Measurements from ENCODE around the gene AGFG2.

Gene AGFG2

DNA sequence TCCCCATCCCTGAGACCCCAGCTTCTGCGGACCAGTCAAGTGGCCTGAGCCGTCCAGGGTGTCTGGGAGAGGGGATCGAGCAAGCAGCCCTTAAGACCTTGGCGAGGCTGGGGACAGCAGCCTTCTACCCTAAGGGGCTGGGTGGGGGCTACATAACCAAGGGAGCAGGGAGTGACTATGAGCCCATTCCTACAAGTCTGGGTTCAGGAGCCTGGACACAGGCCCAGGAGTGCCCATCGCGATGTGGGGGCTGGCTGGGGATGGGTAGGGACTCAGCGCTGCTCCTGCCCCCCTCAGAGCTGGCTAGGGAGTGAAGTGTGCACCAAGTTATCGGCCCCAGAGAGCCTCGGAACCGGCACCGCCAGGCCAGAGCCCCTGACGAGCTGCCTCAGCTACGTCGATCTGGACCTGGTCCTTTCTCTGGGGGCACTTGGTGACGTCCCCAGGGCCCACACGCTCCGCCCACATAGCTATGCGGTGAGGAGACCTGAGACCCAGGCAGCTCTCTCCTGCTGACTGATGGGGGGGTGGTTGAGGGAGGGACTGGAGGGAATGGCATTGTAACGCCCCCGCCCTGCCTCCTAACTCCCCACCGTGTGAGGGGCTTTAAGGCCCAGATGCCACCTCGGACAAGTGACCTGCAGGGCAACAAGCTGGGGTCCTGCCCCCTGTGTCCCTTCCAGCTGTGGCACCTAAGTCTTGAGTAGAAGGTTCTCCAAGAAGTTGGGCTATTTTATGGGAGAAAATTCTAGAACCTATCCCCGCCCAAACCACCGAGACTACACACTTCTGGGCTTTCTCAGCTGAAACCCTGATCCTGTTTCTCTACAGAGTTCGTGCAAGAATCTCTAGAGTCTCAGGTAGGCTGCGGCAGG is 32.2 kb downstream of the AGFG2 start:
- peaks cover 3% of the 10 kb centered on the region for H3K27me3 ChIP-seq (ENCODE audit: insufficient read depth, poor library complexity, severe bottlenecking)
- TF ChIP-seq, protein P1, sequence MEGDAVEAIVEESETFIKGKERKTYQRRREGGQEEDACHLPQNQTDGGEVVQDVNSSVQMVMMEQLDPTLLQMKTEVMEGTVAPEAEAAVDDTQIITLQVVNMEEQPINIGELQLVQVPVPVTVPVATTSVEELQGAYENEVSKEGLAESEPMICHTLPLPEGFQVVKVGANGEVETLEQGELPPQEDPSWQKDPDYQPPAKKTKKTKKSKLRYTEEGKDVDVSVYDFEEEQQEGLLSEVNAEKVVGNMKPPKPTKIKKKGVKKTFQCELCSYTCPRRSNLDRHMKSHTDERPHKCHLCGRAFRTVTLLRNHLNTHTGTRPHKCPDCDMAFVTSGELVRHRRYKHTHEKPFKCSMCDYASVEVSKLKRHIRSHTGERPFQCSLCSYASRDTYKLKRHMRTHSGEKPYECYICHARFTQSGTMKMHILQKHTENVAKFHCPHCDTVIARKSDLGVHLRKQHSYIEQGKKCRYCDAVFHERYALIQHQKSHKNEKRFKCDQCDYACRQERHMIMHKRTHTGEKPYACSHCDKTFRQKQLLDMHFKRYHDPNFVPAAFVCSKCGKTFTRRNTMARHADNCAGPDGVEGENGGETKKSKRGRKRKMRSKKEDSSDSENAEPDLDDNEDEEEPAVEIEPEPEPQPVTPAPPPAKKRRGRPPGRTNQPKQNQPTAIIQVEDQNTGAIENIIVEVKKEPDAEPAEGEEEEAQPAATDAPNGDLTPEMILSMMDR (IDR thresholded peaks at IDR 0.05; ENCODE audit: insufficient read depth, low read length): no peak
- TF ChIP-seq POLR2AphosphoS5 (IDR thresholded peaks at IDR 0.05; ENCODE audit: low read depth) (no peak), GABPA (IDR thresholded peaks at IDR 0.05; ENCODE audit: low read depth) (no peak), SPI1 (IDR thresholded peaks at IDR 0.05; ENCODE audit: borderline replicate concordance, low read depth) (no peak)
- TF ChIP-seq, protein P2, sequence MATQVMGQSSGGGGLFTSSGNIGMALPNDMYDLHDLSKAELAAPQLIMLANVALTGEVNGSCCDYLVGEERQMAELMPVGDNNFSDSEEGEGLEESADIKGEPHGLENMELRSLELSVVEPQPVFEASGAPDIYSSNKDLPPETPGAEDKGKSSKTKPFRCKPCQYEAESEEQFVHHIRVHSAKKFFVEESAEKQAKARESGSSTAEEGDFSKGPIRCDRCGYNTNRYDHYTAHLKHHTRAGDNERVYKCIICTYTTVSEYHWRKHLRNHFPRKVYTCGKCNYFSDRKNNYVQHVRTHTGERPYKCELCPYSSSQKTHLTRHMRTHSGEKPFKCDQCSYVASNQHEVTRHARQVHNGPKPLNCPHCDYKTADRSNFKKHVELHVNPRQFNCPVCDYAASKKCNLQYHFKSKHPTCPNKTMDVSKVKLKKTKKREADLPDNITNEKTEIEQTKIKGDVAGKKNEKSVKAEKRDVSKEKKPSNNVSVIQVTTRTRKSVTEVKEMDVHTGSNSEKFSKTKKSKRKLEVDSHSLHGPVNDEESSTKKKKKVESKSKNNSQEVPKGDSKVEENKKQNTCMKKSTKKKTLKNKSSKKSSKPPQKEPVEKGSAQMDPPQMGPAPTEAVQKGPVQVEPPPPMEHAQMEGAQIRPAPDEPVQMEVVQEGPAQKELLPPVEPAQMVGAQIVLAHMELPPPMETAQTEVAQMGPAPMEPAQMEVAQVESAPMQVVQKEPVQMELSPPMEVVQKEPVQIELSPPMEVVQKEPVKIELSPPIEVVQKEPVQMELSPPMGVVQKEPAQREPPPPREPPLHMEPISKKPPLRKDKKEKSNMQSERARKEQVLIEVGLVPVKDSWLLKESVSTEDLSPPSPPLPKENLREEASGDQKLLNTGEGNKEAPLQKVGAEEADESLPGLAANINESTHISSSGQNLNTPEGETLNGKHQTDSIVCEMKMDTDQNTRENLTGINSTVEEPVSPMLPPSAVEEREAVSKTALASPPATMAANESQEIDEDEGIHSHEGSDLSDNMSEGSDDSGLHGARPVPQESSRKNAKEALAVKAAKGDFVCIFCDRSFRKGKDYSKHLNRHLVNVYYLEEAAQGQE (IDR thresholded peaks at IDR 0.05; ENCODE audit: insufficient replicate concordance, low read depth): no peak
- DNase-seq (ENCODE audit: low read depth in 1 of 2, low spot score in 1 of 2): no peak
- no peak overlapping the region for H3K27ac ChIP-seq (replicated peaks)
- no peak overlapping the region for H3K4me3 ChIP-seq (replicated peaks; ENCODE audit: insufficient read depth, low read length)

DNA sequence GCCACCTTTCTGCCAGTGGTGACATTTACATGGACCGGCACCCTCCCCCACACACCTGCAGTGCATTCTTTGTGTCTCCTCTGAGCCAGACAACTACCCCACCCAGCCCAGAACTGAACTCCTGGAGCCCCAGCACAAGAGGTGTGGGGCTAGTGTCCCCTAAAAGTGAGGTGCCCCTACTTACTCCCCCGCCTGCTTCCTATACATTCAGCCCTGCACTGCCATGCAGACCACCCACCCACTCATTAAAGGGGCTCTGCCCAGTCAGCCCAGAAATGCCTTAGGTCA is 32.8 kb downstream of the AGFG2 start:
- no peak for DNase-seq (ENCODE audit: low read depth in 1 of 2, low spot score in 1 of 2)
- Histone ChIP-seq H3K27me3 (ENCODE audit: insufficient read depth, poor library complexity, severe bottlenecking) (peaks cover 3% of the 10 kb centered on the region), H3K4me3 (replicated peaks; ENCODE audit: insufficient read depth, low read length) (no peak overlapping the region), H3K27ac (replicated peaks) (no peak overlapping the region)
- TF ChIP-seq, protein P1 (IDR thresholded peaks at IDR 0.05; ENCODE audit: insufficient read depth, low read length): no peak

DNA sequence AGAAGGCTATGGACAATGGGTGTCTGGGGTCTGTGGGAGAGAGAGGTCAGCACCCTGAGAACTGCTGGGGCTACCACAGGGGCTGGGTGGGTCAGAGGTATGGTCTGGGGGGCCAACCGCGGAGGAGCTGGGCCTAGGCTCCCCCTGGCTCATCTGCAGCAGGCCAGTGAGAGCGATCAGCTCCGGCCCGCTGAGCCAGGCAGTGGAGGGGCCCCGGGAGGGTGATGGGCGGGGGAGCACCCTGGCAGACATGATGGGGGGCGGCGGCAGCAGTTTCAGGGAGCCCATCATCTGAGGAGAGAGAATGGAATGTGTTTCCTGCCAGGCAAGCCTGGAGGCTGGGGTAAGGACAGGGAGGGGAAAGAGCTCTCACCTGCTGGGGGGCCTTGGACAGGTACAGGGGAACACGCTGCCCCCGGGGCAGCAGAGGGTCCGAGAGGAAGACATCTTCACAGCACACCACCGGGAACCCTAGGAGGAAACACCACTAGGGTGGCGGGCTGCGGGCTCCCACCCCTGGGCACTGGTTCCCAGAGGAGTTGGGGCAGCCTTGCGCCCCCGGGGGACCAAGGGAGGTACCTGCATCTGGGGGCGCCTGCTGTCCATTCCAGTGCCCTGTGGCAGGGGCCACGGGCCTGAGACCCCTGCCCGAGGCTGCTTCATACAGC is 33.4 kb downstream of the AGFG2 start:
- no peak for DNase-seq (ENCODE audit: low read depth in 1 of 2, low spot score in 1 of 2)
- peaks cover 3% of the 10 kb centered on the region for H3K27me3 ChIP-seq (ENCODE audit: insufficient read depth, poor library complexity, severe bottlenecking)
- no peak for TF ChIP-seq GABPA (IDR thresholded peaks at IDR 0.05; ENCODE audit: low read depth)
- no peak for TF ChIP-seq POLR2AphosphoS5 (IDR thresholded peaks at IDR 0.05; ENCODE audit: low read depth)
- TF ChIP-seq, protein P1 (IDR thresholded peaks at IDR 0.05; ENCODE audit: insufficient read depth, low read length): no peak
- no peak for TF ChIP-seq SPI1 (IDR thresholded peaks at IDR 0.05; ENCODE audit: borderline replicate concordance, low read depth)
- TF ChIP-seq, protein P2 (IDR thresholded peaks at IDR 0.05; ENCODE audit: insufficient replicate concordance, low read depth): no peak
- no peak overlapping the region for H3K4me3 ChIP-seq (replicated peaks; ENCODE audit: insufficient read depth, low read length)
- no peak overlapping the region for H3K27ac ChIP-seq (replicated peaks)

Measured in HL-60 (cell line).